IPS-18c (cell line): ENCODE data around the gene TMEM272.

ENCODE experiments used
- H3K4me3 ChIP-seq: 2 replicates; pipeline ENCODE4 v1.7.0; 2013; ENCODE audit warnings: low read depth, mild to moderate bottlenecking, low read length, moderate library complexity; ENCODE audit not compliant: insufficient read depth
- H3K9me3 ChIP-seq: one replicate; pipeline ENCODE4 v1.6.1; 2013; ENCODE audit warnings: mild to moderate bottlenecking, low read length, moderate library complexity; ENCODE audit not compliant: control insufficient read depth, insufficient read depth

TMEM272 gene

GRCh38 chr13:51858433-51859247, 13.7 kb upstream of the TMEM272 start:
- H3K4me3 ChIP-seq: no peak overlapping the region

GRCh38 chr13:51856998-51857397, 12.0 kb upstream of the TMEM272 start:
- no peak overlapping the region for H3K4me3 ChIP-seq
- H3K9me3 ChIP-seq: no peaks in the 10 kb centered on the region

More at GRCh38 chr13:51858433-51859247, 13.7 kb upstream of the TMEM272 start:
- H3K9me3 ChIP-seq: no peaks in the 10 kb centered on the region

- no peaks in the 10 kb centered on the region for H3K9me3 ChIP-seq
- H3K4me3 ChIP-seq: no peak overlapping the region
Observed at GRCh38 chr13:51856027-51856736, 11.2 kb upstream of the TMEM272 start.

GRCh38 chr13:51849145-51850101, 4.4 kb upstream of the TMEM272 start:
- no peak overlapping the region for H3K4me3 ChIP-seq
- H3K9me3 ChIP-seq: no peaks in the 10 kb centered on the region

- no peaks in the 10 kb centered on the region for H3K9me3 ChIP-seq
- no peak overlapping the region for H3K4me3 ChIP-seq
Observed at GRCh38 chr13:51848674-51849073, 3.7 kb upstream of the TMEM272 start.

- Histone ChIP-seq H3K4me3 (no peak overlapping the region), H3K9me3 (no peaks in the 10 kb centered on the region)
Observed at GRCh38 chr13:51846756-51847155, 1.8 kb upstream of the TMEM272 start.

GRCh38 chr13:51845574-51846318, 769 bp upstream of the TMEM272 start:
- no peak overlapping the region; the same call in 1 of the 2 replicates for H3K4me3 ChIP-seq

GRCh38 chr13:51843529-51843928, 1.4 kb downstream of the TMEM272 start:
- Histone ChIP-seq H3K4me3 (no peak overlapping the region), H3K9me3 (no peaks in the 10 kb centered on the region)

More at GRCh38 chr13:51845574-51846318, 769 bp upstream of the TMEM272 start:
- H3K9me3 ChIP-seq: no peaks in the 10 kb centered on the region

GRCh38 chr13:51841732-51842131, 3.2 kb downstream of the TMEM272 start:
- no peaks in the 10 kb centered on the region for H3K9me3 ChIP-seq
- no peak overlapping the region for H3K4me3 ChIP-seq

- no peaks in the 10 kb centered on the region for H3K9me3 ChIP-seq
Observed at GRCh38 chr13:51840917-51841316, 4.1 kb downstream of the TMEM272 start.

GRCh38 chr13:51839711-51840540, 5.1 kb downstream of the TMEM272 start:
- Histone ChIP-seq H3K9me3 (no peaks in the 10 kb centered on the region), H3K4me3 (no peak overlapping the region)

More at GRCh38 chr13:51840917-51841316, 4.1 kb downstream of the TMEM272 start:
- H3K4me3 ChIP-seq: no peak overlapping the region

GRCh38 chr13:51838240-51838846, 6.6 kb downstream of the TMEM272 start:
- no peak overlapping the region for H3K4me3 ChIP-seq
- no peaks in the 10 kb centered on the region for H3K9me3 ChIP-seq

- no peak overlapping the region for H3K4me3 ChIP-seq
- H3K9me3 ChIP-seq: no peaks in the 10 kb centered on the region
Observed at GRCh38 chr13:51837016-51837415, 8.0 kb downstream of the TMEM272 start.

GRCh38 chr13:51834581-51835171, 10.3 kb downstream of the TMEM272 start:
- Histone ChIP-seq H3K4me3 (no peak overlapping the region), H3K9me3 (no peaks in the 10 kb centered on the region)

- no peak overlapping the region for H3K4me3 ChIP-seq
- no peaks in the 10 kb centered on the region for H3K9me3 ChIP-seq
Observed at GRCh38 chr13:51833980-51834379, 11.0 kb downstream of the TMEM272 start.
